HCEC 1CT (cell line): ENCODE data around the gene OLA1.

Source experiments
- DNase-seq: peaks from one replicate; pipeline ENCODE4 v3.0.0-alpha.2; 2017

OLA1 gene

DNA sequence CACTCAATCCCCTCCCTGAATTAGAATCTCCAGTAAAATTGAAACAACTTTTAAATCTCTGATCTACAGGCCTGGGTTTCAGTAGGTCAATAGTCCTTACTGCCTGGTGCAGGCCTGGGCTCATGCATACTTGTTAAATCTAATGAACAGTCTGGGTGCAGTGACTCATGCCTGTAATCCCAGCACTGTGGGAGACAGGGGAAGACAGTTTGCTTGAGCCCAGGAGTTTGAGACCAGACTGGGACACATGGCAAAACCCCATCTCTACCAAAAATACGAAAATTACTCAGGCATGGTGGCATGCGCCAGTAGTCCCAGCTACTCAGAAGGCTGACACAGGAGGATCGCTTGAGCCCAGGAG lies 188.5 kb downstream of the OLA1 start:
- DNase-seq: peak; percentile 66

DNA sequence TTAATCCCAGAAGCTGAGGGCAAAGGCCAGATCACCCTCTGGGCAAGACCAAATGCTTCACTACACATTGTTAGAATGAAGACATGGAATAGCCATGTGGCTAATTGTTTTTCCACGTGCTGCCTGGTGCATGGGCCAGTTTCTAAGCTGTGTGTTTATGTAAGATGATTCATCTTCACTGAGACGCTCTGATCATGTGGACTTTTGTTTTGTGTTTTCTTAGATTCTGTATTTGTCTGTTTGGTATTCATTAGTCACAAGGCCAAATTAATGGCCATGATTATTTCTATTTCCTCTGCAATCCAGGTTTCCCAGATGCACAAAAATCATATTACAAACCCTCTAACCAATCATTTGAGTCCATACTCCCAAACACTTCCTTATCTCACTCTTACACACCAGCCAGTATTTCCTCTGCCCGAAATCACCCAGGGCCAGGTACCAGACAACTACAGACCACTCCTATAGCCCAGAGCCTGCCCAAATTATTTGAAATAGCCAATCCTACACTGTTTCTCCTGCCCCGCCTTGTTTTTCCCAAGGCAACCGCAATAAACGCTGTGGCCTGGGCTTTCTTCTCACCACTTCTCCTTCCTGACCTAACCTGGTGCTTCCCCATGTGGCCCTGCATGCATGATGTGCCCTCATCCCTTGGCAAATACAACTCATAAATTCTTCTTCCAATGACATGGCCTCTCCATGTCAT lies 189.0 kb downstream of the OLA1 start:
- DNase-seq: peak; percentile 91

DNA sequence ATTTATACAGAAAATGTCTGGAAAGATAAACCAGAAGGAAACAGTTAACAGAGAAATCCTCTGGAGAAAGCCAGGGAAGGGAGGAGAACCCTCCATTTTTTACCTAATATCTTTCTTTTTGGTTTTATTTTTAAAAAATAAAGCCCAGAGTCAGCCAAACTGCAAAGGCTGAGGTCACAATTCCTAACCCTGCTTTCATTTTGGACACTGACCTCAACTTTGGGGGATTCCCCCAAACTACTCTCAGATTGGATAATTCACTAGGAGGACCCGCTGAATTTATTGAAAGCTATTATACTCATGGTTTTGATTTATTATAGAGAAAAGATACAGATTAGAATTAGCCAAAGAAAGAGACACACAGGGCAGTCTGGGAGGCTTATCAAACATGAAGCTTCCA lies 189.9 kb downstream of the OLA1 start:
- no peak for DNase-seq

DNA sequence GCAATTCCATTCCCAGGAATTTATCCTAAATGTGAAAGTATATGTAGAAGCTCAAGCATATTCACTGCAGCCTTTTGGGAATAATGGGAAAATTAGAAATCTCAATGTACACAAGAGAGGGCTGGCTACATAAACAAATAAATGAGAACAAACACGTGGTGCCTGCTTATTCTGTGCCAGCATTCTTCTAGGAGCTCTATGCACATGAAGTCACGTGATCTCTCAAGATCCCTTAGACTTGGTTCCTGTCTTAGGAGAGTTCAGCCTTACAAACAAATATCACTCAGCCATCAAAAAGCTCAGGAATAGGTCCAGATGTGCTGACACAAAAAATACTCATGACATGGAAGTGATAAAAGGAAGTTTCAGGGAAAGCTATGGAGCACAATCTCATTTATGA lies 190.3 kb downstream of the OLA1 start:
- DNase-seq: no peak

DNA sequence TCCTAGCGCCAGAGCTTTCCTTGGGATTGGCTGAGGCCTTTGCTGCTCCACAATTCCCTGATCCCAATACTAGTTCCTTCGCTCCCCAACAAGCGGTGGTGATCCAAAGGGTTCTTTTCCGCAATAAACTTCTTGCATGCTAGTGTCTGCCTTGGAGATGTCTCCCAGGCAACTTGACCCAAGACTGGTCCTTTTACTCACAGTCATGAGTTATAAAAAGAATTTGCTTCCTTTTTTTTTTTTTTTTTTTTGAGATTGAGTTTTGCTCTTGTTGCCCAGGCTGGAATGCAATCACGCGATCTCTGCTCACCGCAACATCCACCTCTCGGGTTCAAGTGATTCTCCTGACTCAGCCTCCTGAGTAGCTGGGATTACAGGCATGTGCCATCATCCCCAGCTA lies 193.4 kb downstream of the OLA1 start:
- no peak for DNase-seq

DNA sequence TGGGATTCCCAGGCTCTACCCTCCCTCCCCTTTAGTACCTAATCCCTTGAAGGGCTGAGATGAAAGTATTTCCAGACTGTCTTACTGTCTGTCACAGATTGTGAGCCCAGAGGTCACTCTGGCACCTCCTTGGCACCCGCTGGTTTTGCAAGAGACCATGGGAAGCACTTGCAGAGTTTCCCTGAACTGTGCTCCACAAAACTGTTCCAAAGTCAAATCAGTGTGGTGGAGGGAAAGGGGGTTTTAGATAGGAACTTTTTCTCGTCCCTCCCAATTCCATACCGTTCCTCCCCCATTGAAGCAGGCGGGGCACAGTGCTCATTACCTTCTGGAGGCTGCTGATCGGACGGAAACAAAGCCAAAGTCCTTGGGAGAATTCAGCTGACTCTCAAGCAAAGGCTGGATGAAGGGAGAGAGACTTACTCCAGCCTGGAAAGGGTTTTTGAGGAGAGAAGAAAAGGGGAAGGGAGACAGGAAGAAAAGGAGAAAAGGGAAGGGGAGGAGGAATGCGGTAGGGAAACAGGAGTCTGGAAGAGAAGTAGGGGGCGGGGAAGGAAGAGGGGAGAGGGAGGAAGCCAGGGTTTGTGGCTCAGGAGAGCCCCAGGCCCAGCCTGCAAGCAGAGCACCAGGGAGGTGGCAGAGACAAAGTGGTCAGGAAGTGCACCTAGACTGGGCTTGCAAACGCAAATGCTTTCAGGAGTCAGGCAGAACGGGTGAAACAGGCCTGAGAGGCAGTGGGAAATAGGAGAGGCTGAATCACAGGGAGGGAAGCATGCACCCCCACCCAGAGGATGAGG lies 194.8 kb downstream of the OLA1 start:
- no peak for DNase-seq

DNA sequence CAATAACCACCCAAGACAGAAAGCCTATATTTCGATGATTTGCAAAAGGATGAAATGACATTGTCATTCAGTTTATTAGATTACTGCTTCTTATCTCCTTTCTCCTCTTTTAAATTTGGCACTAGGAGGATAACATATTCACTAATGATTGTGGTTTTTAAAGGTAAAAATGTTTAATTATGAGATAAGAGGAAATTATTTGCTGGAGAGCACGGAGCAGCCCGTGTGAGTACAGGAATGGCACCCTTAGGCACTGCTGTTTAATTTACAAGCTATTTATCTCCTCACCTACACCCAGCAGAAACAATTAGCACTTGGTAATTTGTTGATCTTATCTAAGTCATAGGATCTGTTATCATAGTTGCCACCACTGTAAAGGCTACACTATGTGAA lies 195.8 kb downstream of the OLA1 start:
- DNase-seq: no peak

DNA sequence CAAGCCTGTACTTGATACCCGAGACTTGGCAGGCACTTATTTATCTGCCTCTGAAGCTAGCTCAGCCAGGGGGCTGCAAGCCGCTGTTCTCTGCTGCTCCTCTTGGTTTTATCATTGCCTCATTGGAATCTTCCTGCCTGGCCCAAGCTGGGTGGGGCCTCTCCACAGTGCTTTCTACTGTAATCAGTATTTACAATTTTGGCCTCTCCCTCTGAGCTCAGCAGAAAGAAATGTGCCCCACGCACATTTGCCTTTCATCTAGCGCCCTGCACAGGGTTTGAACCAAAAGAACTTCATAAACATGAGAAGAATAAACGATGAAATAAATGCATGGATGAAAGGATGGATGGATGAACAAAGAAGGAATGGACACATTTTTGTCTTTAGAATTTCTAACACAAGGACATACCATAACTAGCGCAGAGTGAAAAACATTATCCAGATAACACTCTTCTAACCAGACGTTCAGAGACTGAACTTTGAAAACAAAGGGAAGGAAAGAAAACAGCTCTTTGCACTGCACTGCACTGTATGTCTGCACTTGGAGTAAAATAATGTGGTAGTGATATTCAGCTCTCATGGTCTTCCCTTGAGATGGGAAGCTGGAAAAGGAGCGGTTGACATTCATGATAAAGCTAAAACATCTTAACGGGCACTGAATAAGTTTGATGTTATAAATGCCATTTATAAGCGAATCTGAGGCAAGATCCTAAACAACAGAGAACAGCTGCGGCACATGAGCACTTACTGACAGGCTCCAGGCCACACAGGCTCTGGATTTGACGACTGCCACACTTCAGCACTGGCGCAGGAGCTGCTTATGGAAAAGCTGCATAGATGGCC lies 196.4 kb downstream of the OLA1 start:
- DNase-seq: peak; percentile 82

DNA sequence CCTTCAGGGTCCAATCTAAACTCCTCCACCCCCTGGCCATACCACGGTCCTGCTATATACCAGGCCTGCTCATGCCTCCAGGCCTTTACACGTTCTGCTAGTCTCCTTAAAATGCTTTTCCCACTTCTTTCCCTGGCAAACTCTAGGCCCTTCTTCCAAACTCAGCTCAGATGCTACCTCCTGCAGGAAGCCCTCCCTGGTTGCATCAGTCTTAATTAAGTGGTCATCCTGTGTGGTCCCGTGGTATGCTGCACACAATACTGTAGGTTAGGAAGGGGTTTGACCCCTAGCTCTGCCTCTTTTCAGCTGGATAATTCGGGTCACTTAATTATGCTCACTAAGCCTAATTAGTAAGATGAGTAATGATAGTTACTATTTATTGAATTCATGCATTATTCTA lies 197.3 kb downstream of the OLA1 start:
- no peak for DNase-seq

DNA sequence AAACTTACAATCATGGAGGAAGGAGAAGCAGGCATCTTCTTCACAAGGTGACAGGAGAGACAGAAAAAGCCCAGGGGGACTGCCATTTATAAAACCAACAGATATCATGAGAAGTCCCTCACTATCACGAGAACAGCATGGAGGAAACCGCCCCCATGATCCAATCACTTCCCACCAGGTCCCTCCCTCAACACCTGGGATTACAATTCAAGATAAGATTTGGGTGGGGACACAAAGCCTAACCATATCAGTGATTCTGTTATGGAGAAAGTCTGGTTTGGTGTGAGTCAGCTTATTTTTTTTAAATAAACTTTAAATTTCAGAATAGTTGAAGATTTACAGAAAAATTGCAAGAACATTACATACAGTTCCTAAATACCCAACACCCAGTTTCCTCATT lies 198.4 kb downstream of the OLA1 start:
- no peak for DNase-seq

DNA sequence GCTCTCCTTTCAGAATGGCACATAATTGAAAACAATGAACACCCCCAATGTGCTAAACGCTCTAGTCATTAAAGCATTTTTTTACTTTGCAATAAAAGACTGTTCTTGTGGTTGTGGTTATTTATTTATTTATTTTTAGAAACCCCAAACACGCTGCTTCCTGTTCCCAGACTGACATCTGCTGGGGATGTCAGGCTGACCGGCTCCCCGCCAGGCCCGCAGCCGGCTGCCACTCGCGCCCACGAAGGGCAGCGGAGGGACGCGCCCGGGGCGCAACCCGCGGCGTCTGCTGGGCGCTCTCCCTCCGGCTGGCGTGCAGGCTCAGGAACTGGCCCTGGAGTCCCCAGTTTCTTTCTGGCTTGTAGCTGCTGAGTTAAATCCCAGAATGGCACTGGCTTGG lies 200.1 kb downstream of the OLA1 start:
- DNase-seq: no peak

DNA sequence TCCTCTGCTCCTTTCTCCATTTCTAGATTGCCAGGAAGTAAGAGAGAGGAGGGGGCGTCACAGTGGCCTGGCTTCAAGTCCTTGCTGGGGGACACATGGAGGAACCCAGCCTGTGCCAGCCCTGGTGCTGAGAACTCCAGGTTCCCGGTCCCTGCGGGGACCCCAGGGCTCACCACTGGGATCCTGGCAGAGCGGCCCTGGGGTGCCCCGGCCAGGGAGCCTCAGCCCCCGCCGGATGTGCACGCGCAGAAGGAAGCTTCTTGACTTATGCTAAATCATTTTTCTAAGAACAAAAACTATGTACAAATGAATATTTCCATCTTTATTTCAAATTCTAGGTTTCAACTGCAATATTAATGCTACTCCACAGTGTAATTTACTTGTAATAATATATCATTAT lies 200.6 kb downstream of the OLA1 start:
- no peak for DNase-seq

DNA sequence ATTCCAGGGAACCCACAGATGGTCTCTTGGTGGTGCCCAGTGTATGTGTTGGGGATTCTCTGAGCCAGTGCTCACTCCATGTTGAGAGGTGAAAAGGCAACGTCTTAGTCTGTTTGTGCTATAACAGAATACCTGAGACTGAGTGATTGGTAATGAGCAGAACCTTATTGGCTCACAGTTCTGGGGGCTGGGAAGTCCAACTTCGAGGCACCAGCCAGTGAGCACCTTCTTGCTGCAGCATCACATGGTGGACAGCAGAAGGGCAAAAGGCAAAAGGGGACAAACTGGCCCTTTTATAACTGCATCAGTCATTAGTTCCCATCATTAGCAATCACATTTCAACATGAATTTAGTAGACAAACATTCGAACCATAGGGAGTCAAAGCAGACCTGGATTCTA lies 202.2 kb downstream of the OLA1 start:
- no peak for DNase-seq

DNA sequence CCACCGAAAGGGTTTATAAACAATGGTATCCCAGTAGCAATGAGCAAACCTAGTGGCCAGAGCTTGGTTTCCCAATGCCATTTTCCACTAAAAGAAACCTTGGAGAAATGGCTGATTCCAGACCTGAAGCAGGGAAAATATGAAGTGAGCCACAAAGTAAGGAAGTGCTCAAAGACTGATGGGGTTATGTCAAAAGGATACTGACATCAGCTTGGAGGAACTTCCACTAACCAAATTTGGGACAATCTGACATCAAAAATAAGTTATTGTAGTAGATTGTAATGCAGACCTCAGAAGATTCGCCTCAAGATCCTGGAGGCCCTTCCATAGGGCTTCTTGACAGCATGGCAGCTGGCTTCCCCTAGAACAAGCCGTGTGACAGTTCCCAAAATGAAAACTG lies 203.8 kb downstream of the OLA1 start:
- no peak for DNase-seq

DNA sequence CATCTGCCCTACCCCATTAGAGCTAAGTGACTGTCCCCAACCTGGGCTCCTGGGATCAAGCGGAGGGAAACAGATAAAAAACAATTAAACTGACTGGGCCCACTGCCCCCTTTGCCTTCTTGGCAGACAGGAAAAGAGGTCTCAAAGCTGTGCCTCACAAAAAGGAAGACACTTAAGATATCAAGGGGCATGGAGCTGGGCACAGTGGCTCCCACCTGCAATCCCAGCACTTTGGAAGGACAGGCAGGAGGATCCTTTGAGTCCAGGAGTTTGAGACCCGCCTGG lies 208.0 kb downstream of the OLA1 start:
- DNase-seq: no peak

DNA sequence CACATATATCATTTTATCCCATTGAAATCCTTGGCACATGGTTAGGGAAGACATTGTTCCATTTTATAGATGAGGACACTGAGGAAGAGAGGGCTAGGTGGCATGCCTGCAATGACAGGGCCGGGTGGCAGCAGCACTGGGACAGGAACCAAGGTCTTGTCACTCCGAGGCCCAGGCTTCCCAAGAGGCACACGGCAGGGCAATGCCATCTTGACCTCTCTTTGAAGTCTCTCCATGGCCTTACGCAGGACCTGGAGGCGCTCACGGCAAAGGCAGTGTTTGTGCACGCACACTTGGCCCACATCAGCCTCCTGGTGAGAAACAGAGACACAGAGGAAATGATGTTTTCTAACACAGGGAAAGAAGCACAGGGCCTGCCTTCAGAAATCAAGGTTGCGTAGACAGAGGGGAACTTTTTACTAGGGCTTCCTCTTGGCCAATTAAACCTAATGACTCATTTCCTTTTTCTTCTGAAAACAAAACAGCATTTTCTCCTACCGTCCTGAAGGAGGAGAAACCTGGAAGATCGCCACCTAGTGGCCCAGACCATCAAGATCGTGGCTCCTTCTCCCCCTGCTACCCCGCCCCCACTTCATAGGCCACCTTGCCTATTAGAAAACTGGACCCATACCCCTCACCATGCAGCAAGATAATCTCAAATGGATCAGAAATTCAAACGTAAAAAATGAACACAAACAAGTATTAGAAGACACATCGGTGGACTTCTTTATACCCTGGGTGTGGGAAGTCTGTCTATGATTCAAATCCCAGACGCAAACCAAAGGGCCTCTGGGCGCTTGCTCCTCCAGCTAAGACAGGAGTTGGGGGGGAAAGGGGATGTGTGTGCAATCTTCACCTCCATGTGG lies 208.5 kb downstream of the OLA1 start:
- DNase-seq: peak; percentile 96

DNA sequence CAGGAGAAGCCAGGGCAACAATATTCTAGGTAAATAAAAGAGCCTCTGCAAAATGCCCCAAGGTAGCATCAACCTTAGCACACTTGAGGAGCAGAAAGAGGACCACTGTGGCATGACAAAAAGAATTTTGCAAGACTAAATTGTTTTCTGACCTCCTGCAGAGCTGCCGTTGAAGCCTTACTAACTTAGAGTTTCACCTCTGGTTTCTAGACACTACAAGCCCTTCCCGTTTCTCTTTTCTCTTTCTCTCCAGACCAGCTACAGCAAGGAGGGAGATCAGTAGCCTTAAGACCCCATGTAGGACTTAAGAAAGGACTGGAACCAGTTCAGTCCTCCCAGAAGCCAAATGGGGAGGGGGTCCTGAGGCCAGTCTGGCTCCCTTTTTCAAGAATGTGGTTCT lies 209.9 kb downstream of the OLA1 start:
- DNase-seq: no peak

DNA sequence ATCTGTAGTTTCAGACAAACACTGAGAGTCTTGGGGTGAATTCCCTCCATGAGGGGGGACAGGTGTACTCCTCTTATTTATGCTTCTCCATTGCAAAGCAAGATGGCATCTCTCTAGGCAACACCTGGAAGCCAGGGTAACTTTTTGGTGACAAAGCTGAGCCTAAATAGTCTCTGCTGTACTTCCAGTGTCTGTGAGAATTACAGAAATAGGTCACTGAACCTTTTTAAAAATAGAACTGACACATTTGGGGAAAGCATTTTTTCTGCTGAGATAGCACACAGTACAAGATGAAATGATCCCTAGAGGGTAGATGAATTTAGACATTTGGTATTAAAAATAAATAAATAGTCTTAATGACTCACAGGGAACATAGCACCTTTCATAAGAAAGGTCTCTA lies 211.5 kb downstream of the OLA1 start:
- no peak for DNase-seq

DNA sequence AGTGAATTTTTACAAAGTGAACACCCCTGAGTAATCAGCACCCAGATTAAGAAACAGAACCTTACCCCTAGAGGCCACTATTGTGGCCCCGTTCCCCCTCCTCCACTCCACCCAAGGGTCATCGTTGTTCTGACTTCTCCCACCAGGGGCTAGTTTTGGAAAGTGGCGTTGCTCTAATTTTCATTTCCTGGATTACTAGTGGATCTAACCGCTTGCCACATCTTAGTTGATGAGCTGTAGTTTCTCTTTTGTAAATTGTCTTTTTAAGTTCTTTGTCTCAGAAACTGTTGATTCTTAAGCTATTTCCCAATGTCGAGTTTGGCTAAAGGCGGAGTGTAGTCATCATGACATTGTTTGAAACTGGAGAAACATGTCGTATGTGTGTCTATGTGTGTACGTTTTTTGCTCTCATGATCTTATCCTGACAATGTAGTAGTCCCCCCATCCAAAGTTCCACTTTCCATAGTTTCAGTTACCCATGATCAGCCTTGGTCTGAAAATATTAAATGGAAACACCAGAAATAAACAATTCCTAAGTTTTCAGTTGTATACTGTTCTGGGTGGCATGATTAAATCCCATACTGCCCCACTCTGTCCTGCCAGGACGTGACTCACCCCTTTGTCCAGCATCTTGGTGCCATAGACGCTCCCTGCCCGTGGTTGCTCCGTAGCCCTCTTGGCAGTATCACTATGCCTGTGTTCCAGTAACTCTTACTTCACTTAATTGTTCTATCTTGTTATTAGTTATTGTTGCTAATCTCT lies 212.2 kb downstream of the OLA1 start:
- no peak for DNase-seq

DNA sequence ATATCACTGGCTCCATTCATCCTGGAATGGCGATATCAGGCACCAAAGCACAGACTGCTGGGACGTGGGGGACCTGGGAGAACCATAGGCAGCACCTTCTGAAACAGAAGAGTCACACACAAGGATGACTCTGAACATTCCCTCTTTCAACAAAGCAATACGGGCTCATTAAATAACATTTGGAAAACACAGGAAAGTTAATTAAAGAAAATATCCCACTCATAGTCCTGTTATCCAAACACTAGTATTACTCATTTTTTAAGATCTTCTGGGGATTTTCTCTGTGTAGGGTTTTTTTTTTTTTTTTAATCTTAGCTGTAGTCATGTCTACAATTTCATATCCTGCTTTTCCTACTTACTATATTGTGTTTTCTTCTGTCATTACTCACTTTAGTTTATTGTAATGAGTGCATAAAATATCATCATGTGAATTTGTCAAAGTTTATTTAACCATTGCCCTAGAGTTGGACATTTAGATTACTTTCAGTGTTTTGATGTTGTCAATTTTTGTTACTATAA lies 213.2 kb downstream of the OLA1 start:
- no peak for DNase-seq

DNA sequence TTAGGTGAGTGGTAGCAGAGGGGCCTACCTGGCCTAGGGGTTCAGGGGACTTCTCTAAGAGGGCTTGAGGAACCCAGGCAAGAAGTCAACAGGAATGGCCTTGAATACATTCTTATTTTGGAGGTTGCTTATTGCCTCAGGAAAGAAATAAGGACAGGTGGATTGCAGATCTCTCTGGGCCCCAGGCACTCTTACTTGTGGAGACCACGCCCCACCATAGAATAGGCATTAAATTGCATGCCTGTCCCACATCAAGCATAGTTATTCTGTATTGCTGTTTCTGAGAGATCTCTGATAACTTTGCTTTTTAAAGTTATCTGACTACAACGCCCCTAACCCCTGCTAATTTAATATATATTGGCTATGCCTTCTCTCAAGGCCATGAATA lies 215.2 kb downstream of the OLA1 start:
- no peak for DNase-seq

DNA sequence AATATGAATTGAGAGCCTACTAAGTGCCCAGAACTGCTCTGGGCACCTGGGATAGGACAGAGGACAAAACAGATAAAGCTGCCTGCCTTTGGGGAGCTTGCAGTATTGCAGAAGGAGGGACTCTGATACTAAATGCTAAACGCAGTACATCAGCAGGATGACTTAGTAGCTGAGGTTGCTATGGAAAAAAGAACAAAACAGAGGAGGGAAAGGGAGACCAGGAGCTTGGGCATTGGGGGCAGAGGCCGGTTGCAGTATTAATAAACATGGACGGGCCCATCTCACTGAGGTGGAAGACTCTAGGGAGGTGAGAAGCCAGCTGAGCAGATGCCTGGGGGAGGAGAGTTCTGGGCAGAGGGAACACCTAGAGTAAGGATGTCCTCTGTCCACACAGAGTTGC lies 217.1 kb downstream of the OLA1 start:
- no peak for DNase-seq
